ENCODE data around the gene CA10.

The CA10 gene

DNA sequence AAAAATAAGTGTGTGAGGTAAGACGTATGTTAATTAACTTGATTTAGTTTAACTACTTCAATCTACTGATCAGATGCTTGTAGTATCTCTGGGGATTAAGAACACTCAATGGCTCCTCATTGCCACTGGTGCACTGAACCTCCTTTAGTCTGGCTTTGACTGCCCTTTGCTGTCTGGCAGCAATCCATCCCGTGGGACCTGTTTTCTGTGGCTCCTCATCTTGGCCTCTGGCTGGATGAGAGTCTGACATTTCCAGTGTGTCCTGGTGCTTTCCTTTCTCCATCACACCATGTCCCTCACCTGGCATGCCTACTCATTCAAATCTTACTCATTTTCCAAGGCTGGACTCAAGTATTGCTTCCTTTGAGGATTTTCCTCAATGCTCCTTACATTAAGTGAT lies 212.2 kb downstream of the CA10 start:
- DNase-seq = no peak

DNA sequence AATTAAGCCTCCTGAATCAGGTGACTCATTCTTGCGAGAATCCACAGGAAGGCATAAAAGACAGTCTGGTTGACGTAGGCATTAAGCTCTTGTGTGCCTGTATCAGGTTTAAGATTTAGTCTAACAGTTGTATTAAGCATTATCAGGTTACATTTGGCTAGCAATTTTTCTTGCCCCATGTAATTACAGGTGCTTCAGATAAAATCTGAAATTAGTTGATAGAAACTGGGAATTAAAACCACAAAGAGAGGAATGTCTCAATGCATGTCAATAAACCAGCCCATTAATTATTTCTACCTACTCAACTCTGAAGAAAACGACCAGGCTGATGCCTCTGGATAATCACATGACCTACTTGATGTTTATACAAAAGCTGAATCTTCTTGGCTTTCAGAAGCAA lies 217.2 kb downstream of the CA10 start:
- DNase-seq = no peak

DNA sequence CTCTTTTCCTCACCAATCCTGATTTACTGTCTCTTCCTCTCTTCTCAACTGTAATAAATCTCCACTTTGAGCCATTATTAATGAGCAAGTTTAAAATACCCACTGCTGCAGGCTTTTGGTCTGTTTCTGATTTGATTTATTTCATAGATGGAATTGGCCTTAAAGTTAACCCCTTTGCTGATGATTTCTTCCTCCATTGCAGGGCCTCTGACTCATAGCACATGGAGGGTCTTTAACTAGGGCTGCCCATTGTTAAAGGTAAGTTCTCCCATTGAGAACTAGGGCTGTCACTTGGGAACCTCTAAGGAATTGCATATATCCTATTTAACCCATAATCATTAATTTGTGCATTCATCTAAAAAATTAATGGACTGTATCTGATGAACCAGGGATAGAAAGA lies 221.2 kb downstream of the CA10 start:
- no peak for DNase-seq

DNA sequence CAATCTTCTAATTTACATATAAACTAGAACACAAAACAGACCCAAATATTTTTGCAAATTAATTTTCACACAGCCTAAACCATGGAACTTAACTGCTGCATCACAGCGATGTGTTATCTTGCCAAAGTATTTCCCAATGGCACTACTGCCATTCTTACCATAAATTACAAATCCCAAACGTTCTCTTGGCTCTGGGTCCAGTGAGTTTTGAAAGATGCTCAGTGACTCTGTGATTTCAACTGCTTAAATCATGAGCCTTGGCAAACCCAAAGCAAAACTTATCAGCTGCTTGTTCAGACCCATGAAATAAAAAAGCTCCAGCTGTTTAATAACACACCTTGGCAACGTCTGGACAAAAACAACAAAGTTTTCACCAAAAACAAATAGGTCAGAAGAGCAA lies 223.0 kb downstream of the CA10 start:
- DNase-seq = no peak

DNA sequence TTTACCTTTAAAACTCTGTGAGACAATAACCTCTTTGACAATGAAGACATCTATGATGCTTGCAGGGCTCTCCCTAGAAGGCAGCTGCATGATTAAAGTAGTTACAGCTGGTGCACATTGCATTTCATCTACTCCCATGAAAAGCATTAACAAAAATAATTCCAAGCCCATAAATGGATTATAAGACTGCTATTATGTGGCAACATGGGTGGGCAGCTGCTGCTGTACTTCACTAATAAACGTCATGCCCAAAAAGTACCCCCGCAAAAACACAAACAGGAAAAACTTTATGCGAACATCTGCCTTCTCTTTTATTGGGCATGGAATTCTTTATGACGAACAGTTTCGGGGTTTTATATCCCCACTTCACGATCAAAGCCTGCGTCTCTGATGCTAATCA lies 224.9 kb downstream of the CA10 start:
- DNase-seq = no peak

GRCh38 chr17:51926448-51926847 lies 232.1 kb downstream of the CA10 start:
- no peak for DNase-seq

DNA sequence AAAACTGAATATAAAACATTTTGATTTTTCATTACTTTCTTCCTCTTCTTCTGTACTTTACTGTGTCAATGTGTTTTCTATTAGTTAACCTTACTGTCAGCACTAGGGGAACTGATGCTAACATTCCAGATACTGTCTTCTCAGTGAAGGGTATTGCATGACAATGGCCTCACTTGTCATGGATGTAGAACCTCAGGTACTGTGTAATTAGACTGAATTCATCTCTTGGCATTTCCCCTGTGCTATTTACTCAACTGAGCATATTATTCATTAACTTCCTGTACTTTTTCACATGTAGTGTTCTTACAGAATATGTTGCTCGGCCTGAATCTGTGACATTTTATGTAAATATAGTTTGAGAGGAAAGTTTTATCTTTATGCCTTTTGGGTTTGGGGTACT lies 237.0 kb downstream of the CA10 start:
- no peak for DNase-seq

- DNase-seq = peak; percentile 17
Observed at GRCh38 chr17:51914577-51914976, 243.9 kb downstream of the CA10 start.

GRCh38 chr17:51913491-51914205 lies 244.9 kb downstream of the CA10 start:
- DNase-seq = peak; percentile 17

DNA sequence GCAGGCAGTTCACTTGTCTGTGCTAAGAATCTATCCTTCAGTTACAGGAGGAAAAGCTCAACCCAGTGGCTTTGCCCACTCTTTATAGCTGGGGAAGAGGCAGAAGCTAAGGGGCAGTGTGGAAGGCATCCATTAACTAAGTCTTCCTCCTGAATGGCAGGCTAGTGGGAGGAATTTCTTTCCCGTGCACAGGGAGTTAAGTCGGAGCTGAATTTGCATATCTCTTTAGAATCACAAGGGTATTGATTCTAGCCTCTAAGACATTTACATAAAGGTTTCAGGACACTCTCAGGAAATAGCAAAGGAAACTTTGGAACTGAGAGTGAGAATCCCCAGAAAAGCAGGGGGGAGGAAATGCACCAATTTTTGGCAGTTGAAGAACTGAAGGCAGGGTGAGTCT lies 245.6 kb downstream of the CA10 start:
- no peak for DNase-seq

- no peak for DNase-seq
Observed at GRCh38 chr17:51911237-51911636, 247.3 kb downstream of the CA10 start.

DNA sequence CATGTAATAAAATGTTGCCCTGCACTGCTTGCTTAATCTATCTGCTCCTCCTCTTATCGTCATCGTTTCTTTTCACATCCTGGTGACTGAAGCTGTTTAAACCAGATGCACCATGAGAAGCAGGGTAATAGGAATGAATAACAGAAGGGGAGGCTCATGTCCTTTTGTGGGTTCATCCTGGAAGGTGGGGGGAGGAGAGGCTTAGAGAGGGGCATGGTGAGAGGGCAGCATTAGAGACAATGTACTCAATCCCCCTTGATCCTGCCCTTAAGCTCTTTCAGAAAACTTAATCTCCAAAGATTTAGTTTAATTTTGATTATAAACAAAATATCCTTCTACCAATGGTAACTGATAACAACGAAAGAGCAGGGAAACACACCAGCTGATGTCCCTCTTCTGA lies 248.5 kb downstream of the CA10 start:
- no peak for DNase-seq

DNA sequence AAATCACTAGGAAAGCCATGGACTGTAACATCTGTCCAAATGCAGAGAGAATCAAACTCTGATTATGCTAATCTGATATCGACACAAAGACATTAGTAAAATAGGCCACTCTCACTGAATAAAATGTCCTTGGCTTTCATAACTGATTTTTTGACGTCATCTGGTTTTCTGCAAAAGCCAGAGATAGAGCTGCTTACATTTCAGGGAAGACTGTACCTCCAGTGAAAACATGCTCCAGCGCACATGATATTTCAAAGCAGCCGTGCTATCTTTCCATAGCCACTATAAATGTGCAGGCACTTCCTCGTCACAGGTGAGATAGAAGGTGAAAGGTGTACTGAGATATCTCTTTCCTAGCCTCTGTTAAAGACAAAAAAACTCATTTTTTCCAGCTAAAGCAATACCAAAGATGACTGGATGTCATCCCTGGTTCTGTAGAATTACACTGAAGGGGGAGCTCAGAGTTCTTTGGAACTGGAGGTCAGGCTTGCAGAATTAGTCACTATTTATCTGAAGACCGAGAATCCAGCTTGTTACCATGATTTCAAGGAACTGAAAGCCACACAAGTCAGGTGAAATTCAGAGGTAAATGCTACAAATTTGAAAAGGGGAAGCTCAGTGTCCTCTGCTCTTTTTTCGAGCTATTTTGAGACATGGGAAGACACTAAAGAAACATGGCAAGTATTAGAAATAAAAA lies 249.5 kb downstream of the CA10 start:
- no peak for DNase-seq

- no peak for DNase-seq
Observed at GRCh38 chr17:51907041-51907440, 251.5 kb downstream of the CA10 start.

- no peak for DNase-seq
Observed at GRCh38 chr17:51904379-51904778, 254.1 kb downstream of the CA10 start.

GRCh38 chr17:51901242-51901641 lies 257.3 kb downstream of the CA10 start:
- DNase-seq = no peak

GRCh38 chr17:51891936-51892335 lies 266.6 kb downstream of the CA10 start:
- DNase-seq = no peak

DNA sequence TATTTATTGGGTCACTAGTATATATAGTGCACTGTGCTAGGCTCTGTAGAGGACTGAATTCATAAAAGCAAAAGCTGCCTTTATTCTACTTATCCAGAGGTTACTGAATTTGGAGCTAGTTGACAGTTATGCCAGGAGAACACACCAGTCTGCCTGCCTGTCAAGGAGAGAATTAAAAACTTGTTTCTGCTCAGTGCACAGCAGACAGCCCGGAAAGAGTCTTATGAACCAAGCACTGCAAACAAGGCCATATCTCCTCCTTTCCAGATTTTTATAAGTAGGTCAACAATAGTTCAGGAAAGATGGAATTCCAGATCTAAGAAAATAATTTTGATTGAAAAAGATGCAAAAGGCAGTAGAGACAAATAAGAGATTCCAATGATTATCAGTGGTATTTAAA lies 267.8 kb downstream of the CA10 start:
- no peak for DNase-seq

GRCh38 chr17:51888816-51889215 lies 269.7 kb downstream of the CA10 start:
- DNase-seq = no peak

DNA sequence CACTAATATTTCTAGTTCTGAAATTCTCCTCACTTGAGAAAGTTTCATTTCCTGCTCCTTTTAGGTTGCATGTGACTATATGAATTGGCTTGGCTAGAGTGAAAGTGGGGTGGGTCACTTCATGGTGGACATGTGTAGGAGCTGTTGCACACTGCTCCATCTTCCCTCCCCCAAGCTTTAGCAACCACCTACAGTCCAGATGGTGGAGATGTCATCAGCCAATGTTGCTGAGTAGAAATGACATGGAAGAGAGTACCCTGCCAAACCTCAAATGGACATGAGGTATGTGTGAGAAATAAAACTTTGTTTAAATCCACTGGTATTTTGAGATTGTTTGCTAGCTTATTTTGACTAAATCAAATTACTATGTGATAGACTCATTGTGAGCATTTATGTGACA lies 281.5 kb downstream of the CA10 start:
- DNase-seq = no peak

DNA sequence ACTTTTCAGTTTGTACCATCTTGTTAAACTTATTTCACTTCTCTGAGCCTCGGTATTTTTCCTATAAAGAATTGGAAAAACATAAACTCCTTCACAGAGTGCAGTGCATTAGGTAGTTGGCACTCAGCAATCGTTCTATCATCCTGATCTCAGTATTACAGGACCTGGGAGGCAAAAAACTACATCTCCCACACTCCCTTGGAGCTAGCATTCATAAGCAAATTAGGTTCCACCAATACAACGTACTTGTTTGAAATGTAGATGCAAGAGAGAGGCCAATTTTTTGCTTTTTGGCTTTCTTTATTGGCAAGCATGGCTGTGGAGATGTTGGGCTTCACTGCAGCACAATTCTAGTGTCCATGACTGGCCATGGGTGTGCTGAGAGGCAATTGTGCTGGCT lies 285.2 kb downstream of the CA10 start:
- no peak for DNase-seq

GRCh38 chr17:51869387-51869786 lies 289.1 kb downstream of the CA10 start:
- DNase-seq = no peak

- DNase-seq = peak; percentile 55
Observed at GRCh38 chr17:51860954-51861561, 297.5 kb downstream of the CA10 start.

DNA sequence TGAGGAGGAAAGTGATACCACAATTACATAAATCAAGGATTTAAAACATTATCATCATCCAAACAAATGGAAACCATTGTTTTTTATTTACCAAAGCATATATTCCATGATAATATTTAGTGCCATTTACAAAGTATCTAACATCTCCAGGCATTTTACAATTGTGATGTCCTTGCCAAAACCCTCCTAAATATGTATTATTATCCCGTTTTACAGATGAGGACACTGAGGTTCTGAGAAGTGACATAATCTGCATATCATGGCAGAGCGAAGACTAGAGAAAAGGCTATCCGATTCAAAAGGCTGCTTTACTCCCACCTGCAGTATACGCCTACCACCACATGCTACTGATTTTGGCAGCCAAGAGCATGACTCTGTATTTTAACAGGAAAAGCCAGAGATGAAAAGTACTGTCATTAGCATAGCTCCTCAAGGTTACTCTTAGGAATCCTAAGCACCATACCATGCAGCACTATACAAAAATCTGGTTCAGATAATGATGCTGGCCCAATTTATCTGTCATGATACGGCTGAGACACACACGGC lies 301.4 kb downstream of the CA10 start:
- DNase-seq = no peak
